ENCODE measurements around the gene IAH1.
"Not testable (repeated sequence)": the region's sequence is repeated elsewhere in the genome, so short reads cannot be mapped to it uniquely, and the experiment has no call there.

The IAH1 gene

GRCh38 chr2:9473985-9474360 is 378 bp upstream of the IAH1 start:
- no peak for DNase-seq

- DNase-seq: no peak
These were observed 3.6 kb downstream of the IAH1 start for GRCh38 chr2:9477914-9478313.

DNA sequence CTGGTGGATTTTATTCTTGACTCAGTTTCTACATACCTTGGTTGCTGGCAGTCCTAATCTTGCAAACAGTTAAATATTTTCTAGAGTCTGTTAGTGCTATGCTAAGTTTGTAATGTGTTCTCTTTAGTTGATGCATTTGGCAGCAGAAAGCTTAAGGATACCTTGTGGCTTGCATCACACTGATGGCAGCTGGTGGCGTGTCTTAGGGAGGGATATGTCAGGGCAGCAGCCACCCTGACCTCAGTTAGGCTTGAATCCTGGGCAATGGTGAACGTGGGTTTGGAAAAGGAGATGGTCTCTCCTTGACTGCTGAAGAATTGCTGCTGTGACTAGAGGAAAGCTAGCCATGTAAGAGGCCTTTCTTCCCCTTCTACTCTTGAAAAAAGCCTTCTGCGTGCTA is 4.2 kb downstream of the IAH1 start:
- DNase-seq: no peak

DNA sequence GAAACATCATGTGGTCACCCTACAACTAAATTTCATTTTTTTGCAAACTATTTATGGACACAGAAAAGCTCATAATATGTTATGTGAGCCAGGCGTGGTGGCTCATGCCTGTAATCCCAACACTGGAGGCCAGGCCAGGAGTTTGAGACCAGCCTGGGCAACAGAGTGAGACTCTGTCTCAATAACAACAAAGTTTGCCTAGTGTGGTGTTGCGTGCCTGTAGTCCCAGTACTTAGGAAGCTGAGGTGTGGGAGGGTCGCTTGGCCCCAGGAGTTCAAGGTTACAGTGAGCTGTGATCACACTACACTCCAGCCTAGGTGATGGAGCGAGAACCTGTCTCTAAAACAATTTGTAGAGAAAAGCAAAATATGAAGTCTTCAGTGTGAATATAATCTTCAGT is 5.8 kb downstream of the IAH1 start:
- DNase-seq: no peak

GRCh38 chr2:9483107-9483506 is 8.8 kb downstream of the IAH1 start:
- no peak for DNase-seq

DNA sequence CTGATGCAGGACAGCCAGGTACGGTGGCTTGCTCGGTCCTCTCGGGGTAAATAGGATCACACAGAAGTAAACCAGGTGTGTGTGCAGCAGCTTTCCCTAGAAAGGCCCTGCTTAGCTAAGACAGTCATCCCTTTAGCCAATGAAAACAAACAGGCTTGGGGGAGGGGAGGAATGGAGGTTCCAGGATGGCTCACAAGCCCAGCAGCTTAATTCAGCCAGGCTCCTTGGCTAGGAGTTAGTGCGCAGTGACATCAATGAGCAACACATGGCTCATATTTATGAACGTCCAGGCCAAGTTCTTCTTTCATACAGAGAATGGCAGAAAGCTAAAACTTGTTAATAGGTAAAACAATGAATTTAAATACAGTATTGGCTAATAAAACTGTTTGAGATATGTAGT is 10.2 kb downstream of the IAH1 start:
- no peak for DNase-seq

- DNase-seq: no peak
These were observed 14.5 kb downstream of the IAH1 start for GRCh38 chr2:9488583-9489547.

GRCh38 chr2:9490789-9491188 is 16.4 kb downstream of the IAH1 start:
- no peak for DNase-seq

DNA sequence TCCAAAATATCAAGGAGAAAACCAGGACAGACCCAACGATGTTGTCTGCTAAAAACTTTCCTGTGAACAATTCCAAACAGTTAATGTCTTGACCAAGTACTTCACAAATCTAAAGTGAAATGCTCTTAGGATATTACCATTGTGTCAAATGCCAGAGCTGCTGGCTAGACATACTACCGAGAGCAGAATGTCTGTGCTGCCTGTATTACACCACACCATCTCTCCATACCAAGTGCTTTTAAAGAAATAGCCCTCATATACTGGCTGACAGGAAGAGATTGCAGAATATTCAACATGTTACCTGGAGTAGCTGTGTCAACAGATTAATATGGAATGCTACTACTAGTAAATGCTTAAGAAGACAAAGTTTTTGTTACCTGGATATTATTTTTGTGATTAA is 18.6 kb downstream of the IAH1 start:
- DNase-seq: no peak

- DNase-seq: no peak
These were observed 19.1 kb downstream of the IAH1 start for GRCh38 chr2:9493478-9493877.

GRCh38 chr2:9494081-9494480 is 19.7 kb downstream of the IAH1 start:
- no peak for DNase-seq

GRCh38 chr2:9497017-9497416 is 22.7 kb downstream of the IAH1 start:
- DNase-seq: peak; percentile 67

GRCh38 chr2:9498210-9498609 is 23.9 kb downstream of the IAH1 start:
- DNase-seq: no peak

- DNase-seq: no peak
These were observed 34.6 kb downstream of the IAH1 start for GRCh38 chr2:9508931-9509330.

DNA sequence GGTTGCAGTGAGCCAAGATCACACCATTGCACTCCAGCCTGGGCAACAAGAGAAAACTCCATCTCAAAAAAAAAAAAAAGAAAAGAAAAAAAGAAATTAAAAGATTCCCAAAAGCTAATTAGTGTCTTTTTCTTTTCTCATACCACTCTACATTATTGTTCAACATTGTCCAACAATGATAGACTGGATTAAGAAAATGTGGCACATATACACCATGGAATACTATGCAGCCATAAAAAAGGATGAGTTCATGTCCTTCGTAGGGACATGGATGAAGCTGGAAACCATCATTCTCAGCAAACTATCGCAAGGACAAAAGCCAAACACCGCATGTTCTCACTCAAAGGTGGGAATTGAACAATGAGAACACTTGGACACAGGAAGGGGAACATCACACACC is 39.6 kb downstream of the IAH1 start:
- not testable (repeated sequence) for DNase-seq

DNA sequence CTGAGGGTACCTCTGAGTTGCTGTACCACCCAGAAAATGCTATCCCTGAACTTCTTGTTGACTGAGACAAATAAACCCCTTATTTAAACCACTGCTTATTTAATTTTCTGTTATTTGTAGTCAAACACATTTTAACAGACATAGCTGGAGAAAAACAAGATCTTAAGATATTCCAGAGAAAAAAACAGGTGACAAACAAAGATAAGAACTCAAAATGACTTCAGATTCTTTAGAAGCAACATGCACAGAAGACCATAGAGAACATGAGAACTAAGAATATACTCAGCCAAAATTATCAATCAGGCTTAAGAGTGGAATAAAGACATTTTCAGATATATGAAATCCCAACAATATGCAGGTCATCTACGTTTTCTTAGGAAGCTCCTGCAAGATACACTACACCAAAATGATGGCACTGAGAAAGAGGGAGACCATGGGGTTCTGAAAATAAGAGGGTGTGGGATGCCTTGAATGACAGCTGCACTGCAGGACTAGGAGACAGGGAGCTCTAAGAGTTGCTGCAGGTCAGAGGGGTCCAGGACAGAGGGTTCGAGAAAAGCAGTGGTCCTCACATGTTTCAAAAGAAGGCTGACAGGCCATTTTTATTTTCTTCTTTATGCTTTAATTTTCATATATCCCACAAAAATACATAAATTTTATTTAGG is 42.9 kb downstream of the IAH1 start:
- DNase-seq: no peak

DNA sequence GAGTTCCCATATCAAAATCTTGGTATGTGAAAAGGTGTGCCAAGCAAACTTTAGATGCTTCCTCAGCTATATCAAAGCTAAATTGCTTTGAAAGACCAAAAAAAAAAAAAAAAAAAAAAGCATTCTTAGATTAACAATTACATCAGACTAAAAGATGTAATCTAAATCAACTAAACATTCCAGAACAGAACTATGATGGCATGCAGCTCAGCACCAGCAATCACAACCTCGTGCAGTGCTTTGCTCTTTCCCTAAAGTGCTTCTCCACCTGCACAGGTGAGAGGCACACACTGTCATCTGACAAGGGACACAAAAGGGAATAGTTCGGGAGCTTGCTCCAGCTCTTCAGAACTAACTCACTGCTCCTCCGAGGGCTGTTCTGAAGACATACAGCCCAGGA is 43.8 kb downstream of the IAH1 start:
- no peak for DNase-seq

- no peak for DNase-seq
These were observed 44.4 kb downstream of the IAH1 start for GRCh38 chr2:9518780-9519179.

GRCh38 chr2:9519250-9519649 is 44.9 kb downstream of the IAH1 start:
- no peak for DNase-seq

- DNase-seq: no peak
These were observed 49.9 kb downstream of the IAH1 start for GRCh38 chr2:9524291-9524690.

DNA sequence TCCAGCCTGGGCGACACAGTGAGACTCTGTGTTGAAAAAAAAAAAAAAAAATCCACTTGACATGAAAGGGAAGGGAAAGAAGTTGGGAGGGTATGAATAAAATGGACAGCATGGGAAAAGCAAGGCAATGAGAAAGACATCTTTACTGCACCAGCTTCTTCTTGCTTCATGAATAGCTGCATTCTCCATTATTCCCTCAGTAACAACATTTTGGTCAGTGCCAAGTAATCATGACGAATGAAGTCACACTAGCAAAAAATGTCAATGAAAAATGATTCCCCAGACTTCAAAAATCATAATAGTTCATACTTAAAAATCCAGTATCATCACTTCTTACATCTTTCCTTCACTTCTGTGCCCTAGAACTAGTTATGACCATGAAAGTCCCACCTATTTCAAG is 50.9 kb downstream of the IAH1 start:
- DNase-seq: no peak

GRCh38 chr2:9527995-9528787 is 53.8 kb downstream of the IAH1 start:
- no peak for DNase-seq

DNA sequence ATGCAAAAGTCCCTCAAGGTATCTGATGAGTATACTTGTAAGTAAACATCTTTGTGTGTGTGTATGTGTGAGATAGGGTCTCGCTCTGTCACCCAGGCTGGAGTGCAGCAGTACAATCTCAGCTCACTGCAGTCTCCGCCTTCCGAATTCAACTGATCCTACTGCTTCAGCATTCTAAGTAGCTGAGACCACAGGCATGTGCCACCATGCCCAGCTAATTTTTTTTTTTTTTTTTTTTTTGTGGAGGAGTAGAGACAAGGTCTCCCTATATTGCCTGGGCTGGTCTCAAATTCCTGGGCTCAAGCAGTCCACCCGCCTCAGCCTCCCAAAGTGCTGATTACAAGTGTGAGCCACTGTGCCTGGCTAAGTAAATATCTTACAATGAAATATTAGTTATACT is 58.1 kb downstream of the IAH1 start:
- DNase-seq: no peak

GRCh38 chr2:9533663-9534062 is 59.3 kb downstream of the IAH1 start:
- no peak for DNase-seq
